ENCODE data around the gene DENND4C.

DENND4C gene

GRCh38 chr9:19385786-19386501 is 155.5 kb downstream of the DENND4C start:
- Histone ChIP-seq H3K27ac (ENCODE audit: extremely low read depth, low read depth, low read length) (no peak overlapping the region), H3K4me1 (ENCODE audit: control insufficient read depth, insufficient read depth, low read length) (no peaks in the 10 kb centered on the region), H3K9me3 (ENCODE audit: control insufficient read depth, insufficient read depth, low read depth, low read length) (no peaks in the 10 kb centered on the region), H3K4me3 (ENCODE audit: low read depth, low read length) (no peak overlapping the region), H3K36me3 (ENCODE audit: control insufficient read depth in 2 of 2, insufficient read depth in 1 of 2, low read length in 2 of 2) (no peaks in the 10 kb centered on the region)
- TF ChIP-seq ZNF510 (tag by site-specific recombination; IDR thresholded peaks at IDR 0.05; ENCODE audit: insufficient replicate concordance), result no peak
- no peak for TF ChIP-seq BCL11B (tag by site-specific recombination; IDR thresholded peaks at IDR 0.05; ENCODE audit: low read depth)
- no peak for TF ChIP-seq ZFP3 (tag by site-specific recombination; IDR thresholded peaks at IDR 0.05; ENCODE audit: low read depth)
- no peak for TF ChIP-seq ZNF211 (tag by site-specific recombination; IDR thresholded peaks at IDR 0.05; ENCODE audit: low read depth)
- TF ChIP-seq KLF1 (tag by site-specific recombination; IDR thresholded peaks at IDR 0.05), result no peak
- no peak for TF ChIP-seq TRIM28 (IDR thresholded peaks at IDR 0.05; ENCODE audit: borderline replicate concordance, low read length)
- no peak for TF ChIP-seq GLIS2 (tag by site-specific recombination; IDR thresholded peaks at IDR 0.05)
- no peak for TF ChIP-seq WT1 (tag by site-specific recombination; IDR thresholded peaks at IDR 0.05)
- no peak for TF ChIP-seq SETDB1 (IDR thresholded peaks at IDR 0.05; ENCODE audit: insufficient read length, low read length)
- TF ChIP-seq, protein P1, sequence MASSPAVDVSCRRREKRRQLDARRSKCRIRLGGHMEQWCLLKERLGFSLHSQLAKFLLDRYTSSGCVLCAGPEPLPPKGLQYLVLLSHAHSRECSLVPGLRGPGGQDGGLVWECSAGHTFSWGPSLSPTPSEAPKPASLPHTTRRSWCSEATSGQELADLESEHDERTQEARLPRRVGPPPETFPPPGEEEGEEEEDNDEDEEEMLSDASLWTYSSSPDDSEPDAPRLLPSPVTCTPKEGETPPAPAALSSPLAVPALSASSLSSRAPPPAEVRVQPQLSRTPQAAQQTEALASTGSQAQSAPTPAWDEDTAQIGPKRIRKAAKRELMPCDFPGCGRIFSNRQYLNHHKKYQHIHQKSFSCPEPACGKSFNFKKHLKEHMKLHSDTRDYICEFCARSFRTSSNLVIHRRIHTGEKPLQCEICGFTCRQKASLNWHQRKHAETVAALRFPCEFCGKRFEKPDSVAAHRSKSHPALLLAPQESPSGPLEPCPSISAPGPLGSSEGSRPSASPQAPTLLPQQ (tag by site-specific recombination; IDR thresholded peaks at IDR 0.05), result no peak
- TF ChIP-seq ZNF132 (tag by site-specific recombination; IDR thresholded peaks at IDR 0.05; ENCODE audit: borderline replicate concordance), result no peak
- TF ChIP-seq, protein P2, sequence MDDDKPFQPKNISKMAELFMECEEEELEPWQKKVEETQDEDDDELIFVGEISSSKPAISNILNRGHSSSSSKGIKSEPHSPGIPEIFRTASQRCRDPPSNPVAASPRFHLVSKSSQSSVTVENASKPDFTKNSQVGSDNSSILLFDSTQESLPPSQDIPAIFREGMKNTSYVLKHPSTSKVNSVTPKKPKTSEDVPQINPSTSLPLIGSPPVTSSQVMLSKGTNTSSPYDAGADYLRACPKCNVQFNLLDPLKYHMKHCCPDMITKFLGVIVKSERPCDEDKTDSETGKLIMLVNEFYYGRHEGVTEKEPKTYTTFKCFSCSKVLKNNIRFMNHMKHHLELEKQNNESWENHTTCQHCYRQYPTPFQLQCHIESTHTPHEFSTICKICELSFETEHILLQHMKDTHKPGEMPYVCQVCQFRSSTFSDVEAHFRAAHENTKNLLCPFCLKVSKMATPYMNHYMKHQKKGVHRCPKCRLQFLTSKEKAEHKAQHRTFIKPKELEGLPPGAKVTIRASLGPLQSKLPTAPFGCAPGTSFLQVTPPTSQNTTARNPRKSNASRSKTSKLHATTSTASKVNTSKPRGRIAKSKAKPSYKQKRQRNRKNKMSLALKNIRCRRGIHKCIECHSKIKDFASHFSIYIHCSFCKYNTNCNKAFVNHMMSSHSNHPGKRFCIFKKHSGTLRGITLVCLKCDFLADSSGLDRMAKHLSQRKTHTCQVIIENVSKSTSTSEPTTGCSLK (tag by site-specific recombination; IDR thresholded peaks at IDR 0.05), result no peak
- no peak for TF ChIP-seq ZNF37A (tag by site-specific recombination; IDR thresholded peaks at IDR 0.05)
- TF ChIP-seq ZNF670 (tag by site-specific recombination; IDR thresholded peaks at IDR 0.05; ENCODE audit: low read depth), result no peak
- TF ChIP-seq PRDM2 (tag by site-specific recombination; IDR thresholded peaks at IDR 0.05; ENCODE audit: borderline replicate concordance), result no peak
- TF ChIP-seq ZNF843 (tag by site-specific recombination; IDR thresholded peaks at IDR 0.05), result no peak
- no peak for TF ChIP-seq ZSCAN16 (tag by site-specific recombination; IDR thresholded peaks at IDR 0.05)
- ChIA-PET CTCF (interaction anchor here (0.6 kb wide), 1 partner anchor 420 kb away, joined by 3 read pairs; no protein-coding TSS in a partner anchor), POLR2A (interaction anchor here (0.6 kb wide), 1 partner anchor 296 kb away, joined by 3 read pairs; no protein-coding TSS in a partner anchor)
